G401.6 (cell line): Measurements from ENCODE around the gene PIK3R3.
"Not testable (repeated sequence)": the region's sequence is repeated elsewhere in the genome, so short reads cannot be mapped to it uniquely, and the experiment has no call there.

Experiments
- FAIRE-seq: peaks from 2 replicates; lab custom pipeline; 2012; peaks lifted over from hg19 to GRCh38; lab: Jason Lieb, UNC

PIK3R3 gene

DNA sequence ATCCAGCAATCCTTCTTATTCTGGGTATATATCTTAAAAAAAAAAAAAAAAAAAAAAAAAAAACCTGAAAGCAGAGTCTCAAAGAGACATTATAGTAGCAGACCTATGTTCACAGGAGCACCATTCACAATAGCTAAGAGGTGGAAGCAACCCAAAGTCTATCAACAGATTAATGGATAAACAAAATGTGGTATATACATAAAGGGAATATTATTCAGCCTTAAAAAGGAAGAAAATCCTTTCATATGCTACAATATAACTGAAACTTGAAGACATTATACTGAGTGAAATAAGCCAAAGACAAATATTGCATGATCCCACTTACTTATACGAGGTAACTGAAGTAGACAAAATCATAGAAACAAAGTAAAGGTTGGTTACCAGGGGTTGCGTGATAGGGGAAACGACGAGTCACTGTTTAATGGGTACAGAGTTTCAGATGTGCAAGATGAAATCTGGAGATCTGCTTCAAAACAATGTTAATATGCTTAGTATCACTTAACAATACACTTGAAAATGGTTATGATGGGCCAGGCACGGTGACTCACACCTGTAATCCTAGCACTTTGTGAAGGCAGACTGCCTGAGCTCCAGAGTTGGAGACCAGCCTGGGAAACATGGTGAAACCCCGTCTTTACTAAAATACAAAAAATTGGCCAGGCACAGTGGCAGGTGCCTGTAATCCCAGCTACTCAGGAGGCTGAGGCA is 29.5 kb downstream of the PIK3R3 start:
- no peak for FAIRE-seq

DNA sequence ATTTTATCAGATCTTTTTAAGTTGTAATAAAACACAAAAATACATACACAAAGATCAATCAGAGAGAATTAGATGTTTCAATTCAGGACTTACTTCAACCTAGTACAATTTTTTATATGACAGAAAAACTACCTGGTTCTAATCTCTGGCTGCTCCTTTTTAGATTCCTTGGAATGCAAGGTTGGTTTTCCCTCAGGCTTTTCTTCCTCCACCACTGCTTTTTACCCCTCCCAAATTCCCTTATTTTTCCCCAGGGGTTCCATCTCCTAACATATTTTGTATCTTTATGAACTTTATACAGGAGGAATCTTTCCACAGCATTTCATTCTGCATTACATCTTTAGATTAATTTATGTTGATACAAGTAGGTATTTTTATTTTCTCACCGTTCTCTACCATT is 33.2 kb downstream of the PIK3R3 start:
- peak; percentile 56 for FAIRE-seq

DNA sequence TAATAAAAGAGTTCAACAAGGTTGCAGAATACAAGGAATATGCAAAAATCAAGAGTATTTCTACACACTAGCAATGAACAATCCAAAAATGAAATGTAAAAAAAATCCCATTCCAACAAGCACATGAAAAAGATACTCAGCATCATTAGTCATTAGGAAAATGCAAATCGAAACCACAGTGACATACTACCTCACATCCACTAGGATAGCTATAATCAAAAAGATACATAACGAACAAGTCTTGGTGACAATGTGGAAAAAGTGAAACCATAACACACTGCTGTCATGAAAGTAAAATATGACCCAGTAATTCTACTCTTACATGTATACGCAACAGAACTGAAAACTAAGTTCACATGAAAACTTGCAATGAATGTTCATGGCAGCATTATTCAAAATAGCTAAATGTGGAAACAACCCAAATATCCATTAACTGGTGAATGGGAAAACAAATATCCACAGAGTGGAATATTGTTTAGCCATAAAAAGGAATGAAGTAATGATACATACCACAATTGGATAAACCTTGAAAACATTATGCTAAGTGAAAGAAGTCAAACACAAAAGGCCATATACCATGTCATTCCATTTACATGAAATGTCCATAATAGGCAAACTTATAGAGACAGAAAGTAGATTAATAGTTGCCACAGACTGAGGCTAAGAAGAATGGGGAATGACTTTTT is 34.3 kb downstream of the PIK3R3 start:
- no peak for FAIRE-seq

DNA sequence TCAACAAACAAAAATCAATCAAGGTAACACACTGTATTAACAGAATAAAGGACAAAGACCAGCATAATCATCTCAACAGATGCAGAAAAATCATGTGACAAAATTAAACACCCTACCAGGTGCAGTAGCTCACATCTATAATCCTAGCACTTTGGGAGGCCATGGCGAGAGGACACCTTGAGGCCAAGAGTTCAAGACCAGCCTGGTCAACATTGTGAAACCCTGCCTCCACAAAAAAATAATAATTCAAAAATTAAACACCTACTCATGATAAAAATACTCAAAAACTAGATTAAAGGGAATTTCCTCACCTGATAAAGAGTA is 35.3 kb downstream of the PIK3R3 start:
- no peak for FAIRE-seq

DNA sequence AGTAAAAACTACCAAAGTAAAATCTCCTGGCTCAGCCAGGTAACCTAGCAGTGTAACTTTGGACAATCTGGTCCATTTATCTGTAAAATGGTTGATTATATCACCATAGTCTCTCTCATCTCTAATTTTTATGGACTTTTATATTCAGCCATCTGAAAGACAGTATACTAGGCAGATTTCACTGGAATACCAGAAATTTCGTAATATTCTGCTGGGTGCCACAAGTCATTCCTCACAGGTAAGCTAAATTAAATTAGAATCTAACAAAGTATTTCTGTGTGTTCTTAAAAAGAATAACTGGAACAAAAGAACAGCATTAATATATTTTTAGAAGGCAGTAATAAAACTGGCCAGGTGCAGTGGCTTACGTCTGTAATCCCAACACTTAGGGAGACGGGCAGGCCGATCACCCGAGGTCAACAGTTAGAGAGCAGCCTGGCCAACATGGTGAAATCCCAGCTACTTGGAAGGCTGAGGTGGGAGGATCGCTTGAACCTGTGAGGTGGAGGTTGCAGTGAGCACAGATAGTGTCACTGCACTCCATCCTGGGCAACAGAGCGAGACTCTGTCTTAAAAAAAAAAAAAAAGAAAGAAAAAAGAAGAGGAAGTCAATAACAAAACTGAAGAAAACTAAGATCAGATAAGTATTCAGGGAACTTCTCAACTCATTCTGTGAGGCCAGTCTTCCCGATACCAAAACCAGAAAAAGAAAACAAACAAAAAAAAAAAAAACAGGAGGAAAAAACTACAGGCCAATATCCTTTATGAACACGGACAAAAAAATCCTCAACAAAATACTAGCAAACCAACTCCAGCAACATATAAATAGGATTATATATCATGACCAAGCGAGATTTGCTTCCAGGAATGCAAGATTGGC is 35.9 kb downstream of the PIK3R3 start:
- peak; percentile 6 for FAIRE-seq

DNA sequence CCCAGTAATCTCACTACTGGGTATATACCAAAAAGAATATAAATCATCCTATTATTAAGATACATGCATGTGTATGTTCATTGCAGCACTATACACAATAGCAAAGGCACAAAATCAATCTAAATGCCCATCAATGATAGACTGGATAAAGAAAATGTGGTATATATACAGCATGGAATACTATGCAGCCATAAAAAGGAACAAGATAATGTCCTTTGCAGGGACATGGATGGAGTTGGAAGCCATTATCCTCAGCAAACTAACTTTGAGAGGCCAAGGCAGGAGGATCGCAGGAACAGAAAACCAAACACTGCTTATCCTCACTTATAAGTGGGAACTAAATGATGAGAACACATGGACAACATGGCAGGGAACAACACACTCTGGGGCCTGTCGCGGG is 37.3 kb downstream of the PIK3R3 start:
- FAIRE-seq, result not testable (repeated sequence)

DNA sequence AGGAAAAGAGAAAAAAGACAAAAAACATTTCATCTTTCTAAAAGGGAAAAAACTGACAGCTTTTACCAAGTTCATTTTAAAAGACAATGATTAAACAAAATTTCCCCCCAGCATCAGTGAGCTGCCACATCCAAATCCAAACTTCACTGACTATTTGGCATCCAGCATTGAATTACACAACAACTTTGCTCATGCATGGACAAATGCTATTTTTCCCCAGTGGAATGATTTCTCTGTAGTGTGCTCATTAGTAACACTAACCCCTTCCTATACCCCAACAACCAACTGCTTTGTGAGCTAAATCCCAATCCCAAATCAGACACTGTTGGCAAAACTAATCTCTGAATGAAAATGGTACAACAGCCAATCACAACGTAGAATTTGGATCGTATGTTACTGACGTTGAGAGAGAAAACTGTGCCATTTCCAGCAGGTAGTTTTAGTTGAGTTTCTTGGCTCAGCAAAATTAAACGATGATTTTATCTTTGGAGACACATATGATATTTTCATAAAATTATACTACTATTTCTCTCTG is 37.9 kb downstream of the PIK3R3 start:
- FAIRE-seq, result no peak

DNA sequence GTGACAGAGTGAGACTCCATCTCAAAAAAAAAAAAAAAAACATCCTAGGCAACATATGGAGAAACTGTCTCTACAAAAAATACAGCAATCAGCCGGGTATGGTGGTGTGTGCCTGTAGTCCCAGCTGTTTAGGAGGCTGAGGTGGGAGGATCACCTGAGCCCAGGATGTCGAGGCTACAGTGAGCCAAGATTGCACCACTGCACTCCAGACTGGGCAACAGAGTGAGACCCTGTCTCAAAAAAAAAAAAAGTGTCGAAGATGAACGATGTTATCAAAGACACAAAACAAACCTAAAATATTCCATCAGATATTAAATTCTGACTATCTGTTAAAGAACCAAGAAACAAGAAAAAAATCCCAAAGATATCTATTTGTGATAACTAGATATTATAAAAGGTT is 38.6 kb downstream of the PIK3R3 start:
- not testable (repeated sequence) for FAIRE-seq

DNA sequence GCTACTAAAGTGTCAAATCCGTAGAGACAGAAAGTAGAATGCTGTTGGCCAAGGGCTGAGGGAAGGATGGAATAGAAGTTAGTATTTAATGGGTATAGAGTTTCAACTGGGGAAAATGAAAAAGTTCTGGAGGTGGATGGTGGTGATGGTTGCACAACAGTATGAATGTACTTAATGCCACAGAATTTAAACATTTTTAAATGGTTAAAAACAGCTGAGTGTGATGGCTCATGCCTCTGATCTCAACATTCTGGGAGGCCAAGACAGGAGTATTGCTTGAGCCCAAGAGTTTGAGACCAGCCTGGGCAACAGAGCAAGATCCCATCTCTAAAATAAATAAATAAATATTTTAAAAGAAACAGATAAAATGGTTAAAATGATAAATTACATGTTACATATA is 44.5 kb downstream of the PIK3R3 start:
- peak; percentile 56 for FAIRE-seq

DNA sequence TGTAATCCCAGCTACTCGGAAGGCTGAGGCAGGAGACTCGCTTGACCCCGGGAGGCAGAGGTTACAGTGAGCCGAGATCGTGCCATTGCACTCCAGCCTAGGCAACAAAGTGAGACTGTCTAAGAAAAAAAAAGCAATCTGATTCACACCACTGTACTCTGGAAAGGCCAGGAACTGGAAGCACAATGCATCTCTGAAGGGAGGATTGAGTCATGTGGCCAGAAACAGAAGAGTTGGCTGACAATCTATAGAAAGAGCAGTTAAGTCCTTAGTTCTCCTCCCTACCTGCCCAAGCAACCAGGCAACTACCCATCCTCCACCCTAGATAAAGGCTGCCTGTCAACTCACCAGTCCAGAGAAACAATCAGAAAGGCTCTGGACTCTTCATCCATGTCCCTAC is 45.9 kb downstream of the PIK3R3 start:
- FAIRE-seq, result no peak

DNA sequence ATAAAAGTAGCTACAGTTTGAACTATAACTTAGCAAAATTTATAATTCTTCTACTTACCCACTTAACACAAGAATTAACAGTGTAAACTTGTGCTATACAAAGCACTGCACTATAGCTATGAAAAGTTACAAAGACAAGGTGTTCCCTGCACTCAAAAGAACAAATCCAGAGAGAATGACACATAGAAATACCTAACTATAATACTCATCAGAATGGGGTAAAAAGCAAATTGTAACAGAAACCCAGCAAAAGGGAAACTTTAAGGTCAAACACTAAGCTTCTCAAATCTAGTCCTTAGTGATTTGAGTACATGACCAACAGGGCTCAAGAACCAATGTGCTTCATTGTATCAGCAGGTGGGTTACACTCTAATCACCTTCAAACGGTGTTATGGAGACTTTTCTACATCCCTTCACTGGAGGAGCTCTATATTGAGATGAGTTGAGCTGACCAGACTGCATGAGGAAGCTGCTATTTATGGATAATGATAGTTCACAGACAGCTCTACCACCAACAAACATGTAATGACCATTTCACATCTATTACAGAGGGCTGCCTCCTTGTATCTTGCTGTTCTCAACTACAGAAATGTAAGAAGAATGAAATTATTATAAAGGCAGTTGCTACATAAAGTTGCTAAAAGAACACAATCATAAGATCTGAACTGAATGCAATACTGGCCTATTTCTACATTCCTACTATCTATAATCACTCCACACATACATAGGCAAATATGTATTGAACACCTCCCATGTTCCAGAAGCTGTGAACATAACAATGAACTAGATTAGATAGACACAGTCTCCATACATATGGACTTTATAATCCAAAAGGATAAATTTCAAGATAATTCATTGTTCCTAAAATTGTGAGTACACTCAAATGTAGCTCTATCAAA is 47.6 kb downstream of the PIK3R3 start:
- FAIRE-seq, result peak; percentile 56

DNA sequence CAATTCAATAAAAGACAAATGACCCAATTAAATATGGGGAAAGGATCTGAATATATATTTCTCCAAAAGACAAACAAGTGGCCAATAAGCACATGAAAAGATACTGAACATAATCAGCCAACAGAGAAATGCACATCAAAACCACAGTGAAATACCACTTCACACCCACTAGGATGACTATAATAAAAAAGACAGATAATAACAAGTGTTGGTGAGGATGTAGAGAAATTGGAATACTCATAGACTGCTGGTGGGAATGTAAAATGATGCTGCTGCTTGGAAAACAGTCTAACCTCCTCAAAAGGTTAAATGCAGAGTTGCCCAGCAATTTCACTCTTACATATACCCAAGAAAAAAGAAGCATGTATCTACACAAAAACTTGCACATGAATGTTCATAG is 48.9 kb downstream of the PIK3R3 start:
- FAIRE-seq, result no peak

DNA sequence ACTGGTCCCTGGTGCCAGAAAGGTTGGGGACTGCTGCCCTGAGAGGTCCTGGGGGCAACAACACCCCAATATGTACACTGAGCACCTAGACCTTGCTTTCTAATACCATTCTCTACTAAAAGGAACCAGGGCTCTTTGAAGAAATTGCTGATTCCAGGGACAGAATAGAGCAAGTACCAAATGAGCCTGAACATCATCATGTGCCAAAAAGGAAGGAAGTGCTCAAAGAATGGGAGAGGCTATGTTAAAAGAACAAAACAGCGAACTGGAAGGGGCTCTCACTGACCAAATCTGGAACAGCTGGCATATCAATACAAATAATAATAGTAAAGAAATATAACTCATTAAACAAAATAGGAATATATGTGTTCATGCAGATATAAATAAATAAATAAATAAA is 50.8 kb downstream of the PIK3R3 start:
- FAIRE-seq, result no peak

DNA sequence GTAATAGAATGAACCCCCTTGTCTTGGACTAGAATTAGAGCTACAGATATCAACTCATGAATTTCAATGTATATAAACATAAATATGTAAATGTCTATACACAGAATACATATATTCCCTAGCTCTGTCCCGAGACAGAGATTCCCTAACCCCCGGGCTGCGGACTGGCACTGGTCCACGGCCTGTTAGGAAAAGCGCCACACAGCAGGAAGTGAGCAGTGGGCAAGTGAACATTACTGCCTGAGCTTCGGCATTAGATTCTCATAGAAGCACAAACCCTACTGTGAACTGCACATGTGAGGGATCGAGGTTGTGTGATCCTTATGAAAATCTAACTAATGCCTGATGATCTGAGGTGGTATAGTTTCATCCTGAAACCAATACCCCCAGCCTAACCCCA is 51.2 kb downstream of the PIK3R3 start:
- FAIRE-seq, result no peak

DNA sequence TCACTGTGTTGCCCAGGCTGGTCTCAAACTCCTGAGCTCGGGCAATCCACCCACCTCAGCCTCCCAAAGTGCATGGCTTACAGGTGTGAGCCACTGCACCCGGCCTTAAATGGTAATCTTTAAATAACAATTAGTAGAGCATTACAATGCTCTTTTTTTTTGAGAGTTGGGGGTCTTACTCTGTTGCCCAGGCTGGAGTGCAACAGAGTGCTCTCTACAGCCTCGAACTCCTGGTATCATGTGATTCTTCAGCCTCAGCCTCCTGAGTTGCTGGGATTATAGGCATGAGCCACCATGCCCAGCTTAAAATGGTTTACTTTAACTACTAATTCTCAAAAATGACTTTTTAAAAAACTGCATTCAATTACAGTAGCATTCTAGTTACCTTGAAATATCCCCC is 52.2 kb downstream of the PIK3R3 start:
- no peak for FAIRE-seq

DNA sequence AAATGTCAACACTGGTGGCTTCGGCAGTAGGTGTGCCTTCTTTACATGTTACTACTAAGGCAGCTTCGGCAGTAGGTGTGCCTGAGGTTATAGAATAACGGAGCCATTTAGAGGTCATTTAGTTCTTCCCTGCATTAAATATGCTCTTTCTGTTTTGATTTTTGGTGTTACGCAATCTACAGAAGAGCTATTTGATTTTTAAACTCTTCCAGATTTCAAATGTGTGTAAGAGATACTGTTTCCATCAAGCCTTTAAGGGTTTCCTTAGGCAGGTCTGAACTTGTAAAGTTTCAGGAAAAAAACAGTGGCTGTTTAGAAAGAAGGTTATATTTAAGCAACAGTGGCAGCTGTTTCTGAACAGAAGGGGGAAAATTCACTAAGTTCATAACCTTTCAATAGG is 54.8 kb downstream of the PIK3R3 start:
- FAIRE-seq, result no peak

DNA sequence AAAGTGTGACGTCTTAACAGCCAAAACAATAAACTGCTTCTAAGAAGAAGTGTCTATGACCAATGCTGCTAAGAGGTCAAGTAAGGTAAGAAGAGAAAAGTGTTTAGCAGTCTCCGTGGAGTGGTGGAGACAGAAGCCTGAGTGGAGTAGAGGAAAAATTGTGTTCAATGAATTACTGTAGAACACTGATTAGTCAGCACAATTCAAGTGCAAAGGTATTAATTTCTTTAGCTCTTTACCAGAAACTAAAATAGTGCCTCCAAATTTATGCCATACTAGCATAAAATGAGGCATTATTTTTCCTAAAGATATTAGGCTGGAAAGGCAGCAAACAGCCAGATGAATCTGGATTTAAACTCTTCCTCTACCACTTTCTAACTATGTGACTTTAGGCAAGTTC is 56.1 kb downstream of the PIK3R3 start:
- no peak for FAIRE-seq

DNA sequence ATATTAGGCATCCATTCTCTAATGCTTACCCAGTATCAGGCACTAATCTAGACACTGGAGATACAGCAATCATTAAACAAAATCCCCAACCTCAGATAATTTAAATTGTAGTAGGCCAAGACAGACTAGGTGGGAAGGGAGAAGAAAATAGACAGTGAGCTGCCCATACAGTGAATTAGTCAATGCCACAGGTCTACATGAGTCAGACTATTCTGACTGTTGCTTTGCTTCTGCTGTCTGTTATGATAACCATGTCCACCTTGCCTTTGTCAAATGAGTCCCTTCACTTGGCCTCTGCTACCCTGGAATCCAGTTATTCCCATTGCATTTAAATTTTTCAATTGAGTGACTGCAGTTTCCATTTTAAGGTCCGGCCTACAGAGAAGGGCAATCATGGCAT is 59.5 kb downstream of the PIK3R3 start:
- no peak for FAIRE-seq

DNA sequence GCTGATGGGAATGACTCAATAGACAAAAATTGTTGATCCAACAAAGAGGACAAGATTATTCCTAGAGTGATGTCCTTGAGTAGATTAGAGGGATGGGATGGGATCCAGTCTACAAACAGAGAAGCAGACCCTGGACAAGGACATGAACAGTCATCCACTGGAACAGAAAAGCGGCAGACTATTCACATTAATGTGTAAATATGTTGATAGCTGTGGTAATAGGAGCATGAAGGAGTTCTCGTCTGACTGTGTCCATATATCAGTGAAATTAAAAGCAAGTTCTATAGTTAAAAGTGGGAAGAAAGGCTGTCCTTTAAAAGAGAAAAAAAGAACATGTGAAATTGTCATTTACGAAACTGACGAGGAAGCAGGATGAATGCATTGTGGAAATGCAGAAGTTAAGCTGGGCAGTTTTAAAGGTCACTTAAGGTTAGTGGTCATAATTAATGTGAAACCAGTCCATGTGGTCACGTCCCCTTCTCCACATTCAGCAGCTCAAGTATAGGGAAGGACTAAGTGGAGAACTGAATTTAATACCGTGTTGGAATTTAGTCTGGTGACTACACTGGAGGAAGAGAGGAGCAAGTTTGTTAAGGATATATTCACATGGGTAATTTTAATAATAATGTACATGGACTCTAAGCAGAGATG is 62.1 kb downstream of the PIK3R3 start:
- FAIRE-seq, result no peak

DNA sequence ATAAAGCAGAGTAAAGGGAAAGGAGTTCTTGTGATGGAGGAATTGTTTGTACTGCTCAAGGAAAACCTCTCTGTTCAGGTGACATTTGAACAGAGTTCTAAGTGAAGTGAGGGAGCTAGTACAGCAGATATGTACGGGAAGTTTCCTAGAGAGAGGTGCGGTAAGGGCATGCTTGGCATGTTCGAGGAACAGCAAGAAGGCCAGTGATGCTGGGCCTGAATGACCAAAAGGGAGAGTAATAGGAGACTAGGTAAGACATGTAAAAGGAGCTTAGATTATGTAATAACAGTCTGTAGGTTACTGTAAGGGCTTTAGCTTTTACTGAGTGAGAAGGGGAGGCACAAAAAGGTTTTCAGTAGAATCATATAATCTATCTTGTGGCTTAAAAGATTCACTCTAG is 63.9 kb downstream of the PIK3R3 start:
- no peak for FAIRE-seq

DNA sequence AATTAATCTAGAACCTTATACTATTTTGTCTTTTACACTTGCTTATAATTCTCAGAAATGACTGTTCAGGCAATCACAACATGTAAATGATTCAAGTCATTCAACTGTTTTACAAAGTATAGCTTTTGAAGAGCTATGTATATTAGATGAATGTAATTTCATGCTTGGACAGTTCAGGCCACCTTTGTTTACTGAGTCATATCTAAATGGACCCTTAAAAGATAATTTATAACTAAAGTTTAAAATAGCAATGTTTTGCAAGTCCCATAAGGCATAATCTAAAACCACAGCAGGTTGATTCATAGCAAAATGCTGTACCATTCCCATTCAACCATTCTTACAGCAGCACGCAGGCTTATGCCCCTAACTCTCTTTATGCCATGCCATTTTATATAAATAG is 64.8 kb downstream of the PIK3R3 start:
- FAIRE-seq, result no peak

DNA sequence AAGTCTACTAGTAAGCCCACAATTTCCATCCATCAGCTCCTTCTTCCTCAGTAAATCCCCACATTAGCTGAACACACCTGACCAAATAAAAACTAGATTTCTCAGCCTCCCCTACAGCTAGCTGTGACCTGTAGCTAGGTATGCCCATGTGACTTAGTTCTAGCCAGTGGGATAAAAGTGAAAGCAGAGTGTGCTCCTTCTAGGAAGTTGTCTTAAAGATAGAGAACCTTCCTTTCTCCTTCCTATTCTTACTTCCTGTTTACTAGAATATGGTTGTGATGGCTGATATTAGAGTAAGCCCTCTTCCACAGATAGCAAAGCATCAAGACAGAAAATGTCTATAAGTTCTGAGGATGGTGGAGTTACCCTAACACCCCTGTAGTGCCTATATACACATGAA is 67.0 kb downstream of the PIK3R3 start:
- no peak for FAIRE-seq
